Measurements from ENCODE around the gene ZNF276.

DNA sequence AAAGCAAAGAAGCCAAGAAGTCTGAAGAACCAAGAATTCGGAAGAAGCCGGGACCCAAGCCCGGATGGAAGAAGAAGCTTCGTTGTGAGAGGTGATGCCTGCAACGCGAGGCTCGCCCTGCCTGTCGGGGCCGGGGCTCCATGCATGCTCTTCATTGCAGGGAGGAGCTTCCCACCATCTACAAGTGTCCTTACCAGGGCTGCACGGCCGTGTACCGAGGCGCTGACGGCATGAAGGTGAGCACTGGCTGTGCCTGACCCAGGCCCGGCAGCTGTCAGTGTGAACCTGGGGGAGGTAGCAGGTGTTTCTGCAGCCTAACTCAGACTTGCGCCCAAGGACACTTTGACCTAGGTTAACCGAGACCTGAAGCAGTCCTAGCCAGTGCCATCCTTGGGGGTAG is 12.0 kb downstream of the ZNF276 start:
- TF ChIP-seq, protein P1, sequence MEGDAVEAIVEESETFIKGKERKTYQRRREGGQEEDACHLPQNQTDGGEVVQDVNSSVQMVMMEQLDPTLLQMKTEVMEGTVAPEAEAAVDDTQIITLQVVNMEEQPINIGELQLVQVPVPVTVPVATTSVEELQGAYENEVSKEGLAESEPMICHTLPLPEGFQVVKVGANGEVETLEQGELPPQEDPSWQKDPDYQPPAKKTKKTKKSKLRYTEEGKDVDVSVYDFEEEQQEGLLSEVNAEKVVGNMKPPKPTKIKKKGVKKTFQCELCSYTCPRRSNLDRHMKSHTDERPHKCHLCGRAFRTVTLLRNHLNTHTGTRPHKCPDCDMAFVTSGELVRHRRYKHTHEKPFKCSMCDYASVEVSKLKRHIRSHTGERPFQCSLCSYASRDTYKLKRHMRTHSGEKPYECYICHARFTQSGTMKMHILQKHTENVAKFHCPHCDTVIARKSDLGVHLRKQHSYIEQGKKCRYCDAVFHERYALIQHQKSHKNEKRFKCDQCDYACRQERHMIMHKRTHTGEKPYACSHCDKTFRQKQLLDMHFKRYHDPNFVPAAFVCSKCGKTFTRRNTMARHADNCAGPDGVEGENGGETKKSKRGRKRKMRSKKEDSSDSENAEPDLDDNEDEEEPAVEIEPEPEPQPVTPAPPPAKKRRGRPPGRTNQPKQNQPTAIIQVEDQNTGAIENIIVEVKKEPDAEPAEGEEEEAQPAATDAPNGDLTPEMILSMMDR (IDR thresholded peaks at IDR 0.05) = no peak
- no peak for TF ChIP-seq ZFX (IDR thresholded peaks at IDR 0.05; ENCODE audit: borderline replicate concordance)
